ENCODE results near the gene SHB. TPM values are rescaled to one million over a fixed set of nuclear protein-coding genes. Genes with fewer than 3 reads are reported as not detected.

Gene SHB
- polyA plus RNA-seq, 2 of the 4 experiments (the other 2 are of a cell fraction), result 15.4 to 22.0 TPM

GRCh38 chr9:37947977-37948376 lies 121.0 kb downstream of the SHB start:
- DNase-seq (ENCODE audit: low read depth in 1 of 2, low spot score in 1 of 2) (no peak), ATAC-seq (no peak), FAIRE-seq (no peak)
- 93% methylated on average over 9 of the region's 9 CpGs for WGBS (ENCODE audit: missing lambda C conversion rate)
- ChIA-PET CTCF (interaction anchor here (4.2 kb wide), 1 partner anchor 34 kb away, joined by 20 read pairs; no protein-coding TSS in a partner anchor), POLR2A (no interaction called here)
- H3K4me1 ChIP-seq, result peaks cover 73% of the 10 kb centered on the region
- TF ChIP-seq RFX5 (IDR thresholded peaks at IDR 0.05) (no peak), HMGXB4 (CRISPR knock-in tag; IDR thresholded peaks at IDR 0.05; ENCODE audit: borderline replicate concordance) (no peak), FOSL2 (IDR thresholded peaks at IDR 0.05) (no peak), FOSL2 (CRISPR knock-in tag; IDR thresholded peaks at IDR 0.05) (no peak), CHD4 (IDR thresholded peaks at IDR 0.05; ENCODE audit: borderline replicate concordance) (no peak), POLR2A (IDR thresholded peaks at IDR 0.05; ENCODE audit: low read length) (no peak), RARB (CRISPR knock-in tag; IDR thresholded peaks at IDR 0.05) (no peak), RAD21 (conservative IDR thresholded peaks at IDR 0.05 in 1 of 2, IDR thresholded peaks at IDR 0.05 in 1 of 2) (no peak), RNF2 (IDR thresholded peaks at IDR 0.05; ENCODE audit: borderline replicate concordance, low read depth) (no peak), SREBF2 (IDR thresholded peaks at IDR 0.05) (no peak), ZC3H11A (IDR thresholded peaks at IDR 0.05) (no peak), JUNB (IDR thresholded peaks at IDR 0.05) (no peak), MAFK (IDR thresholded peaks at IDR 0.05; ENCODE audit: partially characterized antibody) (no peak), KDM1A (IDR thresholded peaks at IDR 0.05; ENCODE audit: low read depth) (no peak), CBX8 (IDR thresholded peaks at IDR 0.05) (no peak), POLR2AphosphoS2 (conservative IDR thresholded peaks at IDR 0.05; ENCODE audit: low read length) (no peak), NR3C1 (IDR thresholded peaks at IDR 0.05) (no peak), MAZ (IDR thresholded peaks at IDR 0.05; ENCODE audit: borderline replicate concordance, low read depth, low read length) (no peak)
- TF ChIP-seq, protein P1, sequence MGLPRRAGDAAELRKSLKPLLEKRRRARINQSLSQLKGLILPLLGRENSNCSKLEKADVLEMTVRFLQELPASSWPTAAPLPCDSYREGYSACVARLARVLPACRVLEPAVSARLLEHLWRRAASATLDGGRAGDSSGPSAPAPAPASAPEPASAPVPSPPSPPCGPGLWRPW (IDR thresholded peaks at IDR 0.05), result no peak
- TF ChIP-seq, protein P2, sequence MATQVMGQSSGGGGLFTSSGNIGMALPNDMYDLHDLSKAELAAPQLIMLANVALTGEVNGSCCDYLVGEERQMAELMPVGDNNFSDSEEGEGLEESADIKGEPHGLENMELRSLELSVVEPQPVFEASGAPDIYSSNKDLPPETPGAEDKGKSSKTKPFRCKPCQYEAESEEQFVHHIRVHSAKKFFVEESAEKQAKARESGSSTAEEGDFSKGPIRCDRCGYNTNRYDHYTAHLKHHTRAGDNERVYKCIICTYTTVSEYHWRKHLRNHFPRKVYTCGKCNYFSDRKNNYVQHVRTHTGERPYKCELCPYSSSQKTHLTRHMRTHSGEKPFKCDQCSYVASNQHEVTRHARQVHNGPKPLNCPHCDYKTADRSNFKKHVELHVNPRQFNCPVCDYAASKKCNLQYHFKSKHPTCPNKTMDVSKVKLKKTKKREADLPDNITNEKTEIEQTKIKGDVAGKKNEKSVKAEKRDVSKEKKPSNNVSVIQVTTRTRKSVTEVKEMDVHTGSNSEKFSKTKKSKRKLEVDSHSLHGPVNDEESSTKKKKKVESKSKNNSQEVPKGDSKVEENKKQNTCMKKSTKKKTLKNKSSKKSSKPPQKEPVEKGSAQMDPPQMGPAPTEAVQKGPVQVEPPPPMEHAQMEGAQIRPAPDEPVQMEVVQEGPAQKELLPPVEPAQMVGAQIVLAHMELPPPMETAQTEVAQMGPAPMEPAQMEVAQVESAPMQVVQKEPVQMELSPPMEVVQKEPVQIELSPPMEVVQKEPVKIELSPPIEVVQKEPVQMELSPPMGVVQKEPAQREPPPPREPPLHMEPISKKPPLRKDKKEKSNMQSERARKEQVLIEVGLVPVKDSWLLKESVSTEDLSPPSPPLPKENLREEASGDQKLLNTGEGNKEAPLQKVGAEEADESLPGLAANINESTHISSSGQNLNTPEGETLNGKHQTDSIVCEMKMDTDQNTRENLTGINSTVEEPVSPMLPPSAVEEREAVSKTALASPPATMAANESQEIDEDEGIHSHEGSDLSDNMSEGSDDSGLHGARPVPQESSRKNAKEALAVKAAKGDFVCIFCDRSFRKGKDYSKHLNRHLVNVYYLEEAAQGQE (IDR thresholded peaks at IDR 0.05), result no peak
- H3K4me2 ChIP-seq, result no peak overlapping the region
- no peaks in the 10 kb centered on the region for H3K9me3 ChIP-seq
- H3K27ac ChIP-seq, result peak overlapping the region in 1 of 2 experiments; percentile 91; a peak in 3 of 6 replicates
- no peak overlapping the region for H3K4me3 ChIP-seq

- TF ChIP-seq MAZ (IDR thresholded peaks at IDR 0.05; ENCODE audit: borderline replicate concordance, low read depth, low read length) (no peak), RNF2 (IDR thresholded peaks at IDR 0.05; ENCODE audit: borderline replicate concordance, low read depth) (no peak), EHMT2 (IDR thresholded peaks at IDR 0.05; ENCODE audit: low read depth) (no peak), FOSL2 (IDR thresholded peaks at IDR 0.05) (no peak), FOSL2 (CRISPR knock-in tag; IDR thresholded peaks at IDR 0.05) (no peak), PHF8 (IDR thresholded peaks at IDR 0.05; ENCODE audit: borderline replicate concordance, low read depth) (no peak), RAD21 (conservative IDR thresholded peaks at IDR 0.05 in 1 of 2, IDR thresholded peaks at IDR 0.05 in 1 of 2) (no peak), ZNF302 (CRISPR knock-in tag; IDR thresholded peaks at IDR 0.05) (no peak), USF2 (IDR thresholded peaks at IDR 0.05) (no peak), HEYL (CRISPR knock-in tag; IDR thresholded peaks at IDR 0.05) (no peak), HDAC2 (IDR thresholded peaks at IDR 0.05) (no peak), EP300 (IDR thresholded peaks at IDR 0.05) (no peak)
- Histone ChIP-seq H3K4me3 (no peak overlapping the region), H3K4me1 (peaks cover 73% of the 10 kb centered on the region), H3K9me3 (no peaks in the 10 kb centered on the region), H3K27ac (peak overlapping the region in 1 of 2 experiments; percentile 91; a peak in 3 of 6 replicates), H3K4me2 (no peak overlapping the region)
- 97% methylated on average over 6 of the region's 7 CpGs for WGBS (ENCODE audit: missing lambda C conversion rate)
- POLR2A ChIA-PET, result no interaction called here
- FAIRE-seq, result no peak
- no peak for DNase-seq (ENCODE audit: low read depth in 1 of 2, low spot score in 1 of 2)
- no peak for ATAC-seq
- CTCF ChIA-PET, result interaction anchor here (1.2 to 4.2 kb wide), 2 partner anchors 34 to 69 kb away, joined by 4 to 20 read pairs; no protein-coding TSS in a partner anchor
Observed at GRCh38 chr9:37947471-37947870, 121.6 kb downstream of the SHB start.

All from A549 (cell line).